K562 (cell line): ENCODE data around the gene CTNNBL1. TPM values are rescaled to one million over a fixed set of nuclear protein-coding genes. Genes with fewer than 3 reads are reported as not detected.

Experiments used
- ATAC-seq: fragments of 200-7000 bp; cut with Tn5 transposase; 3 replicates; pipeline ENCODE4 v1.9.1; 2020; ENCODE audit warnings: moderate library complexity
- BruUV-seq: library from RNA; stranded (reverse); fragments of 400-500 nt; replicated peaks from 2 replicates; lab custom pipeline; 2021; lab: Mats Ljungman, UMichigan
- CTCF ChIA-PET: fragments of 300-600 bp; formaldehyde crosslinking; extraction: SDS; loops from one replicate; lab custom pipeline; 2021; ENCODE audit warnings: low intra/inter-chr PET ratio; lab: Yijun Ruan, JAX
- POLR2A ChIA-PET: fragments of 300-600, 350-650 bp; sonication (Branson Sonifier 250); formaldehyde crosslinking; extraction: SDS; loops from one replicate; lab custom pipeline; 2021; ENCODE audit warnings: antibody characterized with exemption, inconsistent platforms; lab: Yijun Ruan, JAX
- DNase-seq, 4 experiments: peaks; one replicate each; pipeline versions ENCODE4 v3.0.0 to v3.0.0-alpha.2; 2011 to 2018; ENCODE audit warnings: low spot score in 3 of 4, mixed read lengths in 3 of 4; ENCODE audit errors: extremely low read depth in 1 of 4
- FAIRE-seq: peaks from 2 replicates; lab custom pipeline; 2011; peaks lifted over from hg19 to GRCh38; lab: Jason Lieb, UNC
- H2AFZ ChIP-seq: 2 replicates; pipeline ENCODE4 v1.6.0; 2011; ENCODE audit warnings: low read depth, low read length, control low read depth, inconsistent platforms
- H3K27ac ChIP-seq: fragments of 200-600 bp; 3 replicates; pipeline ENCODE4 v1.8.0; 2011; ENCODE audit warnings: low read depth, mild to moderate bottlenecking, control low read depth, inconsistent platforms, low read length, moderate library complexity, mixed read lengths; ENCODE audit errors: extremely low read depth
- H3K27me3 ChIP-seq, 2 experiments: fragments of 300-600 bp in 1 of 2; 2 replicates in 1 of 2; 3 replicates in 1 of 2; pipeline versions ENCODE4 v1.6.0 to v1.8.0; 2011; ENCODE audit warnings: inconsistent platforms in 2 of 2, low read length in 2 of 2, mild to moderate bottlenecking in 1 of 2, mixed read lengths in 1 of 2, moderate library complexity in 1 of 2; ENCODE audit not compliant: control insufficient read depth in 2 of 2, insufficient read depth in 2 of 2
- H3K36me3 ChIP-seq: fragments of 300-600 bp; 3 replicates; pipeline ENCODE4 v1.8.0; 2011; ENCODE audit warnings: mild to moderate bottlenecking, low read length, inconsistent platforms; ENCODE audit not compliant: control insufficient read depth, insufficient read depth
- H3K4me1 ChIP-seq, 2 experiments: fragments of 200-600 bp in 1 of 2; replicated peaks in 1 of 2; 2 replicates in 1 of 2; 3 replicates in 1 of 2; pipeline versions ENCODE4 v1.5.1 to v1.8.0; 2011; ENCODE audit warnings: inconsistent platforms in 2 of 2, low read length in 2 of 2, mild to moderate bottlenecking in 1 of 2, mixed read lengths in 1 of 2, moderate library complexity in 1 of 2; ENCODE audit not compliant: control insufficient read depth in 2 of 2, insufficient read depth in 2 of 2
- H3K4me2 ChIP-seq: 2 replicates; pipeline ENCODE4 v1.6.1; 2011; ENCODE audit warnings: low read length, control low read depth, inconsistent platforms, mixed read lengths; ENCODE audit not compliant: insufficient read depth
- H3K4me3 ChIP-seq: fragments of 200-600 bp; sonication (generic), shearing (Covaris generic); 2 replicates; pipeline ENCODE4 v1.5.1; 2016; ENCODE audit warnings: control low read depth, inconsistent platforms
- H3K79me2 ChIP-seq: fragments of 200-600 bp; 3 replicates; pipeline ENCODE4 v1.8.0; 2011; ENCODE audit warnings: low read length, inconsistent platforms; ENCODE audit not compliant: control insufficient read depth, insufficient read depth
- H3K9ac ChIP-seq, 2 experiments: 2 replicates each; pipeline versions ENCODE4 v1.6.0 to v1.6.1; 2011; ENCODE audit warnings: low read depth in 2 of 2, low read length in 2 of 2, control low read depth in 1 of 2, inconsistent platforms in 1 of 2, mild to moderate bottlenecking in 1 of 2, mixed read lengths in 1 of 2; ENCODE audit not compliant: insufficient read depth in 1 of 2
- H3K9me1 ChIP-seq: one replicate; pipeline ENCODE4 v1.6.0; 2011; ENCODE audit warnings: inconsistent platforms, mild to moderate bottlenecking, low read length, moderate library complexity; ENCODE audit not compliant: control insufficient read depth, insufficient read depth
- H3K9me3 ChIP-seq: replicated peaks from 2 replicates; pipeline ENCODE4 v1.5.1; 2011; ENCODE audit warnings: low read depth, low read length, inconsistent platforms; ENCODE audit not compliant: control insufficient read depth, insufficient read depth
- H4K20me1 ChIP-seq: replicated peaks from 2 replicates; pipeline ENCODE4 v1.6.1; 2011; ENCODE audit warnings: low read length, inconsistent platforms, mixed read lengths; ENCODE audit not compliant: control insufficient read depth, insufficient read depth
- ETV6 ChIP-seq, 3 experiments: fragments of 150-350 bp in 1 of 3; sonication (generic) in 1 of 3; formaldehyde crosslinking in 1 of 3; IDR thresholded peaks; 2 replicates each; pipeline versions ENCODE4 v1.6.1 to v1.8.0; 2014 to 2022; ENCODE audit warnings: borderline replicate concordance in 2 of 3, low read depth in 2 of 3, antibody characterized with exemption in 1 of 3, low read length in 1 of 3, mild to moderate bottlenecking in 1 of 3, missing genetic modification reagents in 1 of 3
- GABPB2 ChIP-seq: fragments of 250-450 bp; sonication (Bioruptor Pico); conservative IDR thresholded peaks from 2 replicates; pipeline ENCODE4 v1.5.1; 2021; ENCODE audit warnings: mild to moderate bottlenecking
- KLF1 ChIP-seq: fragments of 450-650 bp; IDR thresholded peaks from 2 replicates; pipeline ENCODE4 v1.6.1; 2016; ENCODE audit warnings: missing genetic modification characterization, missing compliant biosample characterization
- MAZ ChIP-seq, 2 experiments: fragments of 450-650 bp in 1 of 2; sonication (generic) in 1 of 2; formaldehyde crosslinking; IDR thresholded peaks in 1 of 2; conservative IDR thresholded peaks in 1 of 2; 2 replicates each; pipeline versions ENCODE4 v1.4.0 to v1.5.0; 2020; ENCODE audit warnings: mild to moderate bottlenecking in 1 of 2, missing genetic modification reagents in 1 of 2
- NR1H2 ChIP-seq: sonication (generic); formaldehyde crosslinking; IDR thresholded peaks from 2 replicates; pipeline ENCODE4 v1.4.0; 2020; ENCODE audit warnings: mild to moderate bottlenecking, missing genetic modification reagents
- SIN3A ChIP-seq, 2 experiments: fragments of 150-350 bp in 1 of 2; IDR thresholded peaks; 2 replicates each; pipeline ENCODE4 v1.6.1; 2011 to 2016; ENCODE audit warnings: borderline replicate concordance in 2 of 2, low read depth in 2 of 2, low read length in 2 of 2, mild to moderate bottlenecking in 2 of 2, moderate library complexity in 2 of 2; ENCODE audit not compliant: control insufficient read depth in 1 of 2
- SPI1 ChIP-seq: IDR thresholded peaks from 2 replicates; pipeline ENCODE4 v1.6.1; 2011; ENCODE audit warnings: low read depth, low read length, control low read depth, borderline replicate concordance
- ZNF311 ChIP-seq: fragments of 250-450 bp; sonication (Bioruptor Pico); IDR thresholded peaks from 2 replicates; pipeline ENCODE4 v1.4.0; 2020; ENCODE audit warnings: mild to moderate bottlenecking, moderate library complexity
- WGBS: fragments of 100-300 bp; shearing (Covaris generic); methylation state at CpG from one replicate; pipeline ENCODE4 v1.1.6; 2016; ENCODE audit warnings: low coverage, mixed read lengths; ENCODE audit not compliant: insufficient coverage; ENCODE audit errors: missing lambda C conversion rate; 5-methylcytosine and 5-hydroxymethylcytosine counted together
- in situ Hi-C: fragments of 300-500 bp; cut with MboI; formaldehyde crosslinking; loops from 4 replicates; pipeline ENCODE4 v1.15.0; 2018; ENCODE audit warnings: inconsistent platforms, mixed read lengths
- intact Hi-C: fragments of 100-400 bp; cut with micrococcal nuclease; formaldehyde crosslinking; loops from 2 replicates; pipeline ENCODE4 v1.14.2; 2022
- polyA plus RNA-seq, 8 experiments: library from polyadenylated mRNA; depleted of rRNA in 4 of 8; stranded (reverse) in 5 of 8; unstranded in 3 of 8; fragments of >200 nt; fragmentation: Nextera tagmentation in 2 of 8; fragmentation: Illumina TruSeq in 1 of 8; extraction: Ambion mirVana in 2 of 8; extraction: Trizol in 1 of 8; gene quantifications; 2 replicates each; pipeline versions ENCODE4 v1.2.1 to v1.2.3, GENCODE V29; 2011 to 2014; ENCODE audit warnings: inconsistent platforms in 1 of 8, missing spikeins in 1 of 8
- total RNA-seq, 7 experiments: library from RNA; depleted of rRNA in 6 of 7; stranded (reverse); fragments of >200 nt in 6 of 7; fragmentation: Illumina TruSeq in 2 of 7; extraction: Trizol in 2 of 7; gene quantifications; 2 replicates each; pipeline versions ENCODE4 v1.2.1 to v1.2.3, GENCODE V29; 2011 to 2021; ENCODE audit warnings: low replicate concordance in 1 of 7

Gene CTNNBL1
- total and polyA plus RNA-seq, 9 of the 15 experiments (the other 6 are each of a cell fraction or from before 2014, with no cell fraction given), result 32.4 to 85.6 (median 43.6) TPM

DNA sequence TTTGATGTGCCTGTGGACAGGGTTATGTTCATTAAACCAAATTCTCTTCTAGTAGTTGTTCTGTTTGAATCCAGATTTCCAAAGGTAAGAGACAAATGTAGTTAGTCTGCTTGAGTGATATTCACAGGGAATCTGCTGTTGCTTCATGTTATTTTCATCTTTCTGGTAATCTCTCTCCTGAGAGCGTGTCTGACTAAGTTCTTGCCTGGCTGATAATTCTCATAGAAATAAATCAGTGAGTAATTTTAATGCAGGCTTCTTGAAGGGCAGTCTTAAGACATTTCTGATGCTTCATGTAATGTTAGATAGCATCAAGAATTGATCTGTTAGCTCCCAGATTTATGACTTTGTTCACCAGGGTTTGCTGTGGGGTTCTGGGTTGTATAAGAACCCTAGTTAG lies 54.2 kb downstream of the CTNNBL1 start:
- FAIRE-seq (no peak), DNase-seq (no peak), ATAC-seq (no peak)
- Histone ChIP-seq H2AFZ (no peak overlapping the region), H3K4me2 (no peak overlapping the region), H3K27ac (no peak overlapping the region), H3K4me1 (no peaks in the 10 kb centered on the region), H3K9me3 (no peaks in the 10 kb centered on the region), H3K9ac (no peak overlapping the region), H3K4me3 (no peak overlapping the region), H3K36me3 (peaks cover 17% of the 10 kb centered on the region; the same call in 2 of the 3 replicates), H3K9me1 (no peaks in the 10 kb centered on the region), H3K27me3 (no peaks in the 10 kb centered on the region), H3K79me2 (no peaks in the 10 kb centered on the region), H4K20me1 (no peaks in the 10 kb centered on the region)
- WGBS, result 95% methylated on average over 1 of the region's 1 CpG
- no TSS peak for BruUV-seq
- in situ Hi-C loops (no loop called here), intact Hi-C loops (no loop called here)
- POLR2A ChIA-PET, result interaction anchor here (1.3 to 1.4 kb wide), 2 partner anchors 13 to 18 kb away, joined by 4 read pairs; no protein-coding TSS in a partner anchor
- TF ChIP-seq NR1H2 (CRISPR knock-in tag) (no peak), ETV6 (IDR thresholded peaks at IDR 0.05; ENCODE audit: borderline replicate concordance in 1 of 2, low read depth in 2 of 2, low read length in 1 of 2) (no peak), ETV6 (CRISPR knock-in tag; IDR thresholded peaks at IDR 0.05; ENCODE audit: borderline replicate concordance) (no peak), SIN3A (IDR thresholded peaks at IDR 0.05; ENCODE audit: borderline replicate concordance in 2 of 2, control insufficient read depth in 1 of 2, low read depth in 2 of 2, low read length in 2 of 2) (no peak), ZNF311 (CRISPR knock-in tag) (no peak), KLF1 (tag) (no peak), GABPB2 (CRISPR knock-in tag) (no peak), SPI1 (no peak), MAZ (CRISPR knock-in tag; conservative IDR thresholded peaks at IDR 0.05 in 1 of 2, IDR thresholded peaks at IDR 0.05 in 1 of 2) (no peak)
- CTCF ChIA-PET, result interaction anchor here (0.8 kb wide), 1 partner anchor 20 kb away, joined by 5 read pairs; no protein-coding TSS in a partner anchor
